SK-N-SH (cell line): ENCODE measurements around the gene RPL37A.

Experiments
- CTCF ChIP-seq: fragments of 200-600 bp; sonication (generic); IDR thresholded peaks from 2 replicates; pipeline ENCODE4 v1.6.1; 2017; ENCODE audit warnings: antibody characterized with exemption, mild to moderate bottlenecking, moderate library complexity
- EP300 ChIP-seq, 2 experiments: IDR thresholded peaks; 2 replicates each; pipeline versions ENCODE4 v1.4.0 to v1.6.1; 2012; ENCODE audit warnings: borderline replicate concordance in 1 of 2, low read depth in 1 of 2, low read length in 1 of 2
- JUND ChIP-seq: IDR thresholded peaks from 2 replicates; pipeline ENCODE4 v1.4.0; 2012
- TF ChIP-seq, protein P1 (sequence below): IDR thresholded peaks from 2 replicates; pipeline ENCODE4 v1.4.0; 2012; ENCODE audit warnings: low read depth

GRCh38 chr2:216480221-216480620, 18.4 kb upstream of the RPL37A start:
- TF ChIP-seq, protein P1, sequence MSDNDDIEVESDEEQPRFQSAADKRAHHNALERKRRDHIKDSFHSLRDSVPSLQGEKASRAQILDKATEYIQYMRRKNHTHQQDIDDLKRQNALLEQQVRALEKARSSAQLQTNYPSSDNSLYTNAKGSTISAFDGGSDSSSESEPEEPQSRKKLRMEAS = no peak
- TF ChIP-seq EP300 (IDR thresholded peaks at IDR 0.05; ENCODE audit: borderline replicate concordance in 1 of 2, low read depth in 1 of 2, low read length in 1 of 2) (no peak), JUND (no peak), CTCF (no peak)
